ENCODE measurements around the gene EMILIN1. TPM values are rescaled to one million over a fixed set of nuclear protein-coding genes. Genes with fewer than 3 reads are reported as not detected.
"Not testable (repeated sequence)": the region's sequence is repeated elsewhere in the genome, so short reads cannot be mapped to it uniquely, and the experiment has no call there.

The EMILIN1 gene
- total RNA-seq, 2 donors from 2014 or later, result 1.9 to 2.1 TPM

- WGBS, 2 experiments (ENCODE audit: insufficient coverage in 1 of 2, insufficient read length in 1 of 2), result 23 to 34% methylated on average over 8 to 14 of the region's 14 CpGs
- peak overlapping the region; percentile 53 for H3K4me3 ChIP-seq (ENCODE audit: low read length)
- no peaks in the 10 kb centered on the region for H3K9me3 ChIP-seq (ENCODE audit: control insufficient read depth, low read length)
- Mint-ChIP-seq H3K4me3 (peak overlapping the region; percentile 36), H3K27ac (no peak overlapping the region), H3K36me3 (ENCODE audit: low read depth) (no peaks in the 10 kb centered on the region), H3K9me3 (peaks cover 3% of the 10 kb centered on the region), H3K4me1 (peaks cover 10% of the 10 kb centered on the region), H3K27me3 (ENCODE audit: insufficient read depth) (peaks cover 70% of the 10 kb centered on the region)
- no peak for DNase-seq
- no peak overlapping the region for H3K27ac ChIP-seq (ENCODE audit: low read depth, low read length)
- no peak for TF ChIP-seq CTCF (conservative IDR thresholded peaks at IDR 0.05)
- peaks cover 62% of the 10 kb centered on the region for H3K27me3 ChIP-seq (ENCODE audit: control insufficient read depth, insufficient read depth, low read length, poor library complexity, severe bottlenecking)
- no peaks in the 10 kb centered on the region for H3K4me1 ChIP-seq (ENCODE audit: control insufficient read depth, insufficient read depth, low read length)
- H3K9ac ChIP-seq (ENCODE audit: extremely low read depth, low read length, poor library complexity, severe bottlenecking), result no peak overlapping the region
- no peaks in the 10 kb centered on the region for H3K36me3 ChIP-seq (ENCODE audit: control insufficient read depth, insufficient read depth, low read length)
These were observed 39.6 kb downstream of the EMILIN1 start for GRCh38 chr2:27117995-27118524.

GRCh38 chr2:27118525-27119329 lies 40.3 kb downstream of the EMILIN1 start, which contains the start of gene CGREF1:
TSS of gene CGREF1 (minus strand) at chr2:27119128. CDS start at chr2:27104366, 14,762 bp downstream.
- peaks cover 74% of the 10 kb centered on the region for H3K27me3 Mint-ChIP-seq (ENCODE audit: insufficient read depth)
- H3K27me3 ChIP-seq (ENCODE audit: control insufficient read depth, insufficient read depth, low read length, poor library complexity, severe bottlenecking), result peaks cover 69% of the 10 kb centered on the region

GRCh38 chr2:27119330-27119670 lies 40.9 kb downstream of the EMILIN1 start:
- not testable (repeated sequence) for H3K9me3 Mint-ChIP-seq; H3K36me3 Mint-ChIP-seq (ENCODE audit: low read depth); DNase-seq; H3K27ac ChIP-seq (ENCODE audit: low read depth, low read length); H3K9me3 ChIP-seq (ENCODE audit: control insufficient read depth, low read length); H3K36me3 ChIP-seq (ENCODE audit: control insufficient read depth, insufficient read depth, low read length); H3K27ac Mint-ChIP-seq; H3K4me1 ChIP-seq (ENCODE audit: control insufficient read depth, insufficient read depth, low read length); H3K9ac ChIP-seq (ENCODE audit: extremely low read depth, low read length, poor library complexity, severe bottlenecking)
- peaks cover 78% of the 10 kb centered on the region for H3K27me3 Mint-ChIP-seq (ENCODE audit: insufficient read depth)
- WGBS, 2 experiments (ENCODE audit: insufficient coverage in 1 of 2, insufficient read length in 1 of 2), result 87 to 90% methylated on average over 5 to 8 of the region's 8 CpGs
- H3K4me1 Mint-ChIP-seq, result peaks cover 13% of the 10 kb centered on the region
- Histone ChIP-seq H3K27me3 (ENCODE audit: control insufficient read depth, insufficient read depth, low read length, poor library complexity, severe bottlenecking) (peaks cover 75% of the 10 kb centered on the region), H3K4me3 (ENCODE audit: low read length) (peak overlapping the region; percentile 58)
- H3K4me3 Mint-ChIP-seq, result peak overlapping the region; percentile 53

More at GRCh38 chr2:27118525-27119329, 40.3 kb downstream of the EMILIN1 start, which contains the start of gene CGREF1:
- DNase-seq, result peak; percentile 76
- Histone ChIP-seq H3K9me3 (ENCODE audit: control insufficient read depth, low read length) (no peaks in the 10 kb centered on the region), H3K9ac (ENCODE audit: extremely low read depth, low read length, poor library complexity, severe bottlenecking) (no peak within 1 kb of the TSS), H3K36me3 (ENCODE audit: control insufficient read depth, insufficient read depth, low read length) (no peaks in the 10 kb centered on the region), H3K27ac (ENCODE audit: low read depth, low read length) (no peak within 1 kb of the TSS), H3K4me3 (ENCODE audit: low read length) (peak within 1 kb of the TSS; percentile 58), H3K4me1 (ENCODE audit: control insufficient read depth, insufficient read depth, low read length) (no peaks in the 10 kb centered on the region)
- TF ChIP-seq CTCF (conservative IDR thresholded peaks at IDR 0.05), result no peak
- Mint-ChIP-seq H3K4me1 (peaks cover 13% of the 10 kb centered on the region), H3K9me3 (peaks cover 3% of the 10 kb centered on the region), H3K4me3 (peak within 1 kb of the TSS; percentile 53), H3K27ac (no peak within 1 kb of the TSS), H3K36me3 (ENCODE audit: low read depth) (no peaks in the 10 kb centered on the region)
- 10 to 46% methylated on average over 17 to 84 of the region's 84 CpGs for whole genome bisulfite sequencing, 2 experiments (ENCODE audit: insufficient coverage in 1 of 2, insufficient read length in 1 of 2)

Measured in endodermal cell (in vitro differentiated cells).